HG03521 (cell line): Measurements from ENCODE around the gene HAUS7.

Experiments
- ATAC-seq: cut with Tn5 transposase; IDR thresholded peaks from one replicate; pipeline ENCODE4 v1.9.1; 2021; ENCODE audit warnings: mild to moderate bottlenecking, moderate library complexity; ENCODE audit not compliant: unreplicated experiment

The HAUS7 gene

DNA sequence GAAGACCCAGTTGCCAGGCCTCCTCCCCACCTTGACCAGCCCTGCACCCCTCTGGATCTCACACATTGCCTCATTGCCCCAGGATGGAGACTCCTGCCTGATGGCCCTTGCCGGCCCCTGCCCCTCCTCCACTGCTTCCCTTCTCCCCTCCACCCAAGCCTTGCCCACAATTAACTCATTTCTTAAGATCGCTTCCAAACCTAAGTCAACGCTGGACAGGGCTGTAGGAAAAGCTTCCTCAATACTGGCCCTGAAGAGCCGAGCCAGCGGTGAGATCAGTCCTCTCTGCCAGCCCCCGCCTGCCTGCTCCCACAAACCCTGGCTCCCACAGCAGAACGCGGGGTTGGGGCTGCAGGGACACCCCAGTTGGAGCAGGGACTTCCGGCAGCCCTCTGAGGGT lies 7.5 kb upstream of the HAUS7 start:
- ATAC-seq, result no peak

DNA sequence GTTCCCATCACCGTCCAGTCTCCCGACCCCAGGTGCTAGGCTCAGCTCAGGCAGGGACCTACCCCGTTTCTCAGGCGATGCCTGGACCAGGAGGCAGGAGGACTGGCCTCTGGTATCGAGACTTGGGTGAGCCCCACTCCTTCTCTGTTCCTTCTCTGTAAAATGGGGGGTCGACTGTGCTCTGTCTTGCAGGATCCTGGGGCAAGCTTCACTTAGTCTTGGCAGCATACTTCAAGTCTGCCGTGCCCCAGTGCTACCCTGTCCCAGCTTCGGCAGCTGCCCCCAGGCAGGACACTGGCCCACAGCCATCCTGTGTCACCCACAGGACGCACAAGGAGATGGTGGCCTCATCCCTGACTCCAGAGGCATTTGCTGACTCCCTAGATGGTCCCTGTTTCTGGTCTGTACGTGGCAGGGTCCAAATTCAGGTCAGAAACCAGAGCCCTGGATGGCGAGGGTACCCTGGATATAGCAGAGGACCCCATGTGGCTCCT lies 7.0 kb upstream of the HAUS7 start:
- no peak for ATAC-seq

DNA sequence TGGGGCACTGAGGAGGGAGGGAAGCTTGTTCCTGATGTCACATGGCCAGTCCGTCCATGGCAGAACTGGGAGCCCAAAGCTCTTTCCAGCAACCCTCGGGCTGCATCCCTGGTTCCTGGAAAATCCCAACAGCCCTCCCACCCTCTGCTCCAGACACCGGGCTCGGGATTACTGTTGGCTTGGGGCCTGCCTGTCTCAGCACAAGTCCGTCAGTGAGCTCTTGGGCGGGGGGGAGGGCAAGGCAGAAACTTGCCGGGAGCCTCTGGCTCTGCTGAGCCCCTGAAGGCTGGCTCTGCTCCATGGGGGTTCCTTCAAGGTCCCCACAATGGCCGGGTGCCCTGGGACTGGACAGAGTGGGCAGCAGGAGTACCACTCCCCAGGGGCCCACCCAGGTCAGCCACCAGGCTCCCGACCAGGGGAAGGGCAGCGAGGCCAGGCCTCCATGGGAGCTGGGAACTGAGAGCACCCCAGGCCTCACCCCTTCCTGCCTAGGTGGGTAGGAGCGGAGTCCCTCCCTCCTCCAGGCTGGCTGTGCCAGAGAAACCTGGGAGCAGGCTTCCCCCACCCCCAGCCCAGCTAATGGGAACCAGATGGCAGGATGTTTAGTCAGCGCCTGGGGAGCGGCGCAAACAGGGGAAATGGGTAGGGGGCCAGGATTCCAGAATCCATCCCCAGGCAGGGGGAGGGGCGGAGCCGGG lies 6.4 kb upstream of the HAUS7 start:
- ATAC-seq, result no peak

DNA sequence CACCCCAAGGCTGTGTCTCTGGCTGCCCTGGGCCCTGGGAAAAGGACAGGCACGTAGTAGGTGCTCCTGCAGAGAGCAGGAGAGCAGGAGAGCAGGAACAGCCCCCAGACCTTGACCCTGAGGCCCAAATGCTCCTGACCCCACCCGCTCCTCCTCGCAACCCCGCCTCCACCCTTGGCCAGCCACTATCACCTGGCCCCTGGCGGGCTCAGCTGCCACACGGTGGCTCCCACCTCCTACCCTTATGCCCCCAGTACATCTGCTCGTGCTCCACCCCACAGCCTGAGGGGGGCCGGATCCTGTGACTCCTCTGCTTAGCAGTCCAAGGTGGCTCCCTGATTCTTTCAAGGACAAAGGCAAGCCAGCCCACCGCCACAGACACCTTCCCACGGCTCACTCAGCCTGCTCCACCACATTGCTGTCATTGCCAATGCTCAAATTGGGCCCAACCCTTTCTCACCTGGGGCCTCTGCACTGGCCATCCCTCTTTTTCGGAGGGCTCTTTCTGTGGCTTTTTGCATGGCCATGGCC lies 5.4 kb upstream of the HAUS7 start:
- no peak for ATAC-seq

DNA sequence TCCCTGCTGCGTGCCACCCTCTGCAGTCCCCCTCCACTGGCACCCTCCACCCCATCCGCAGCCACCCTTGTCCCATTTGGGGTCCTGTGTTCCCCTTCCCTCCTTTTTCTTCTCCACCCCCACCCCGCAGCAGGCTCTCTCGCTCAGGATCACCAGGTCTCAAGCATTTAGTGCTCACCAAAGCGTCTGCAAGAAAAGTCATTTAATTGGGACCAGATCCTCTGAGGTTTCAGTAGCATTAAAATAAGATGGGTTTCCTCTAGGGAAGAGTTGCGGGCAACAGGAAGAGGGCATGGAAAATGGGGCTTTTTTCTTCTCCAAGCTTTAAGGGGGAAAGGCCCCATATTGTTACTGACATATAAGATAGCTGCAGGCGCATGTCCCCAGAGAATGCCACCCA lies 4.9 kb upstream of the HAUS7 start:
- ATAC-seq, result no peak

DNA sequence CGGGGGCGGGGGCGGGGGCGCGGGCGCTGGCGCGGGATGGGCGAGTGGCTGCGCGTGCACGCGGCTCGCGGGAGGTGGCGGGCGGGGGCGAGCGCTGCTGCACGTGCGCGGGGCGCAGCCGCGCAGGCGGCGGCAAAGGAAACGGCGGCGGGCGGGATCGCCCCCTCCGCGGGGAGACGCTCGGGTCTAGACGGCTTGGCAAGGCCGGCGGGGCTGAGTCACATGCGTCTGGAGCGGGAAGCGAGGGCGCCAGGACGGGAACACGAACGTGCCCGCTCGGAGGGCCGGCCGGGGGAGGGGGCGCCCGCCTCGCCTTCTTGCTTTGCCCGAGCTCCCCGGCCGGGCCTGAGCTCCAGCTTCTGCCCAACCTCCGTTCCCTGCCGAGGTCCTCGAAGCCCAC lies 4.3 kb upstream of the HAUS7 start:
- ATAC-seq, result no peak

DNA sequence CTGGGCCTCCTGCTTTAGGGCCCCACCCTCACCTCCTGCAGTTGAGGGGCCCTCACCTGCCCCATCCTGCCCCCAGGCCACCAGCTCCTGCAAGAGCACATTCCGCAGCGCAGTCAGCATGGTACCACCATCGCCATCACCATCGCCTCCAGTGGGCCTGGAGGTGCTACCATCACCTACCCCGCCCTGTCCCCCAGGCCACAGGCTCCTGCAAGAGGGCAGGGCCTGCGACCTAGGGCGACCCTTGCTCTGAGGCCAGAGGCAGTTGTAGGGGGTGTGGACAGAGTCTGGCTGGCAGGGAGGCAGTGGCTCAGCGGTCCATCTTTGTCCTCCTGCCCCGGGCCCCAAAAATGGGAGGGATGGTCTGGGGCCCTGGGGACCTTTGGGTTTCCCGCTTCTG lies 3.9 kb upstream of the HAUS7 start:
- no peak for ATAC-seq

DNA sequence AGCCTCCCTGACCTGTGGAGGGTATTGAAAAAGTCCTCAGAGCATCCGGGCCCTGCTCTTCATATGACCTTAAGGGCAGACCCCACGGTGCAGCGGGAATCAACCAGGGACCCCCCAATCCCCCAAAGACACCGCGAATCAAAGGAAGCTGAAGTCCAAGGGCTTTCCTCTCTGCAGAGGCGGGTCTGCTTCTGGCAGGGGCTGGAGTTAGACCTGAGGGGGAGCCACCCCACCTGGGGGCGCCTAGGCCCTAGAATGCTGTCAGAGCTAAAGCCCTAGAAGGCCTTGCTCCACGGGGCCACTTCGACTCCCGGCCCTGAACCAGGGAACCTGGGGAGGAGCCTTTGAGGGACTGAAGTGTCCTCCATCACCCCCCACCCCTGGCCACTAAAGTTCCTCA lies 2.8 kb upstream of the HAUS7 start:
- ATAC-seq, result no peak

DNA sequence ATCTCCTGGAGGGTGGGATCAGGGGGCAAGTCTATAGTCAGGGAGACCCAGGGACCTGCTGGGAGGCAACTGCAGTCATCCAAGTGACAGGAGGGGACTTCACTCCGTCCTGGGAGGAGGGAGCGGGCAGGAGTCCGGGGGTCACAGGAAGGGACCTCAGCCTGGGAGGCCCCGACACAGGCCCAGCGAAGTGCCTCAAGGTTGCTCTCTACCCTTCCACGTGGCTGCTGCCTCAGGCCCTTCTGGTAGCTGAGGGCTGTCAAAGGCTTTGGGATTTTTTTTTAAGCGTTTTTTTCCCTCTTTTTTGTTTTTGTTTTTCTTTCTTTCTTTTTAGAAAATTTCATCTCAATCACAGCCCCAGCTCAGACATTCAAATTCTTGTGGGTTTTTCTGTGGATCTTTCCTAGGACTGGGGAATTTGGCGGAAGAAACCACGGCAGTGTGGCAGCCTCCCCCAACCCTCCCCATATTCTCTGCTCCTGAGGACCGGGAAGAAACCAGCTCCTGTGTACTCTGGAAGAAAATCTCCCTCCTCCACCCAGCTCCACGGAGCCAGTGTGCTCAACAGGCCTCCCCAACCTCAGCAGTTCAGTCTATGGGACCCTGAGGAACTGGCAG lies 1.4 kb upstream of the HAUS7 start:
- ATAC-seq, result no peak

DNA sequence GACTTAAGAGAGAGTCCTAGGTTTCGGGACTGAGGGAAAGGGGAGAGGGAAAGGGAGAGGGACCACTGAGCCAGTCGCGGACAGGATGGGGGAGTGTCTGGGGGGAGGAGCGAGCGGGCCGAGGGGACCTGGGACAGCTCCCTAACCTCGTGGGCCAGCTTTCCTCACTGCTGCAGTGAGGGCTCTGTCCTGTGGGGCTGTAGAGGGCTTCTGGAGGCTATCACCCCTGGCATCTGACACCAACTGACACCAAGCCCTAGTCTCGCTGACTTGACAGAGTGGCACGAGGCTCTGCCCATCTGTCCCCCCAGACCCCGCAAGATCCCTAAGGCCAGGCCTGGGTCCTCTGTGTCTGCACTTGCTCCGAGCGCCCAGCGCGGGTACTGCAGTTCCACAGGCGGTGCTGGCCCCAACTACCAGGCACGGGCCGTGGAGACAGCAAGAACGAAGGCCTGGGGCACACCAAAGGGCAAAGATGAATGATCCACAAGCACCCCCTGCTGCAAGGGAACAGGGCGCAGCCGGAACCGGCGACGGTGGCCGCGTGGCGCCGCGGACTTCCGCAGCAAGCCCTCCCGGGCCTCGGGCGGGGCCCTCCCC lies 465 bp downstream of the HAUS7 start:
- peak; percentile 29 for ATAC-seq

DNA sequence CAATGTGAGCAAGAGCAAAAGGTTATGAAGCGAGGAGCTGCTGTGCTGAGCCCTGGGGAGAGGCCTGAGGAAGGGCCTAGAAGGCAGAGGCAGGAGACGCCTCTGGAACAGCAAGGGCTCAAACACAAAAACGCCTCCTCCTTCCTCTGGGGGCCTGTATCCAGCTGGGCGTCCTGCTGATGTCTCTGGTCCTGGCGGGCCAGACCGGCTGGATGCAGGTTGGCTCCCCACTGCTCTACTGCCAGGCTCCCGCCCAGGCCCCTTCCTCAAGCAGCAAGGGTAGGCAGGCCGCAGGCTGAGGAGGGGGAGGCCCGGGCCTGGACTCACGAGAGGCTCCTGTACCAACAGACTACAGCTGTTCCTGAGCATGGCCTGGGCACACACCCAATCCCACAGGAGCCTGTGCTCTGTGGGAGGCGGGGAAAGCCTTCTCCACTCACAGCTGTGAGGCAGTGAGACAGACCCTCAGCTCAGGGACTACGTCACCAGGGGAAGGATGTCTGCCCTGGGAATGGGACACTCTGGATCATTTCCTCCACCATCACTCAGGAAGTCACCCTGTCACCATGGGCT lies 2.3 kb downstream of the HAUS7 start:
- no peak for ATAC-seq

DNA sequence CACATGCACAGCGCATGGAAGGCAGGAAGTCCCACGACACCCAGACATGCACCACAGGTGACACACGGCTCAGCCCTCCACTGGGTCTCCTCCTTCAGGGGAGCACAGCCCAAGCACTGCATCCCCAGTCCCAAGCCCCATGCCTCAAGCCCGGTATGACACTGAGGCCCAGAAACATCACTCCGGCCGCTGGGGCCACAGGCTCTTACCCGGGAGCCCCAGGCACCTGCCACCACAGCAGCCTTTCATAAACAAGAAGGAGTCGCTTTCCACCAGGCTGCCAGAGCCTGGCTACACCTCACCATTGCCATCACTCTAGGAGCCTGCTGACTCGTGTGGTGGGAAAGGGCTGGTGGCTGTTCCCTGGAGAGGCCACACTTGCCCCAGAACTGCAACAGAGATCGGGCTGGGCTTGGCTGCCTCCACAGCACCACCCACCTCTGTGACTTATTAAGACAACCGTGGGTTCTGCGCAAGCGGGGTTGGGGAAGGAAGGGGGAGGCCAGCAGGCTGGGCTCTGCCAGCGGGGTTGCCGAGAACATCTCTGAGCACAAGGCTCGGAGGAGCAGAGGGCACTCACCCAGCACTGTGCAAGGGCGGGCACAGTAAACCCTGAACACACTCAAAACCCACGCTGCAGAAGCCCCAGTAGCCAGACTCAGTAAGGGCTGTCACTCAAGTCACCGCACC lies 4.5 kb downstream of the HAUS7 start:
- ATAC-seq, result no peak

DNA sequence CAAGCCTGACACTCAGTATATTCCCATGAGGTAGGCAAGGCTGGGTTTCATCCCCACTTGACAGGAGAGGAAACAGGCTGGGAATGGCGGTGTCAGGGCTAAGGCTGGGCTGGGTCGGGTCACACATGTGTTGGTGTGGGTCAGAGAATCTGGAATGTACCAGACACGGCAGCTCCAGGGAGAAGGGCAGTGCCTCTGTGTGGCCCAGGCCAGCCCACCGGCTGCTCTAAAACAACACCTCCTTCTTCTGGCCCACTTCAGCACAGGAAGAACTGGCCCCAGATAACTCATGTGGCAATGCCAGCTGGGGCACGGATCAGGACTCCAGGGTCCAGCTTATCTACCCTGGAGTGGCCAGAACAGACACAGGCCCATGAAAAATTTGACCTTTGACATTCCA lies 6.3 kb downstream of the HAUS7 start:
- ATAC-seq, result no peak

DNA sequence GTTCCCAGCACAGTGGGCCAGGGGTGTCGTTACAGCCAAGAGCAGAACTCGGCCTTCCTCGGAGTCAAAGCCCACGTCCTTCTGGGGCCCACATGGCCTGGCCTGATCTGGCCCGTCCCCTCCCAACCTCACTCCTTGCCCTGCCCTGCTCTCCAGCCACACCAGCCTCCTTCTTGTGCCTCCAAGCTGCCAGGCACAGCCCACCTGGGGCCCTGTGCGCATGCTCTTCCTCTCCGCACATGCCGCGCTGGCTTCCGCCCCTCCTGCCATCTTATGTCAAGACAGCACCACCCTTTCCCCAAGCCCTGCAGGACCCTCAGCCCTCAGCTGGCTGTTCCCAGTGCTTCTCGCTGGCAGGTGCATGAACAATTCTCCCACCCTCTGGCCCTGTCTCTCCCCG lies 6.8 kb downstream of the HAUS7 start:
- no peak for ATAC-seq

DNA sequence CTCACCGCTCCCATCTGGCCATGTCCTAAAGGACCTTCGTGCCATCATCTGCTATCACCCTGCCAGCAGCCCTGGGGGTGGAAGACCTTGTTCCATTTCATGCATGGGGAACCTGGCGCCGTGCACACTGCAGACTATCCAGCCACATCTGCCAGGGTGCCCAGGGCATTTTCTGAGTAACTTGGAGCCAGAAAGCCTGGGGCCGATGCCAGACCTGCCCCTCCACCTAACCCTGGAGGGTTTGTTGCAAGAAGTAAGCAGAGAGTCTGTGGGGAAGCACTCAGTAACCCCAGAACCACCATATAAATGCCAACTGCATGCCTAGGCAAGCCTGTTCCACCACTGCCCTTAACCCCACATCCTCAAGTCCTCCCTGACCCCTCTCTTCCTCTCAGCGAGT lies 7.3 kb downstream of the HAUS7 start:
- no peak for ATAC-seq

DNA sequence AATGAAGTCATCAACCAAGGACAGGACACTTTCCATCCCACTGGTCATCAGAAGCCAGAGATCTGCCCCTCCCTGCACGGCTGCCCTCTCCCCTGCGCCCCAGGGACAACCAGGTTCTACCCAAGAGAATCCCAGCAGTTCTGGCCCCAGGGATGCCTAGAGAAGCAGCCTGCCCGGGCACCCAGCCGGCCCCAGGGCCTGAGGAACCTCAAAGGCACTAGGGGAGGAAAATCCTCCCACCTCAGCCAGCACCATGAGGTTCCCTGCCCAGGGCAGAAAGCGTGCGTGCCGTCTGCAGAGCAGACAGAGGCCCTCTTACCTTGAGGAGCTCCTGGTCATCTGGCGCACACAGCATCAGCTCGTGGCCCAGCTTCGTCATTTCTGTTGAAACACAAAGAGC lies 8.1 kb downstream of the HAUS7 start:
- ATAC-seq, result no peak

DNA sequence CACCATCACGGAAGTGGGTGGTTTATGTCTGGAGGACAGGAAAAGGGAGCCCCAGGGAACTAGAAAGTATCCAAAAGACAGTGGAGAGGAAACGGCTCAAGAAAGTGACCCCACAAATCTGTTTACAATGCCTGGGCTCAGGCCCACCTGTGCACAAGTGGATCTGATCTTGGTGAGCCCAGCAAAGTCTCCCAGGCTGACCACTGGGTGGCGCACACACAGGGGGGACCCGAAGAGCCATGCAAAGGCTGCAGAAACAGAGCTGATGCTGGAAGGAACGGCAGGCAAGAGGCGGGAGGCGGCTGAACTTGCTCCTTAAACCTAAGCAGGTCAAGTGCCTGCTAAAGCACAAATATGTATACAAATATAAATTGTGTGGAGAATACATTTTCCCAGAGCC lies 9.6 kb downstream of the HAUS7 start:
- ATAC-seq, result no peak

DNA sequence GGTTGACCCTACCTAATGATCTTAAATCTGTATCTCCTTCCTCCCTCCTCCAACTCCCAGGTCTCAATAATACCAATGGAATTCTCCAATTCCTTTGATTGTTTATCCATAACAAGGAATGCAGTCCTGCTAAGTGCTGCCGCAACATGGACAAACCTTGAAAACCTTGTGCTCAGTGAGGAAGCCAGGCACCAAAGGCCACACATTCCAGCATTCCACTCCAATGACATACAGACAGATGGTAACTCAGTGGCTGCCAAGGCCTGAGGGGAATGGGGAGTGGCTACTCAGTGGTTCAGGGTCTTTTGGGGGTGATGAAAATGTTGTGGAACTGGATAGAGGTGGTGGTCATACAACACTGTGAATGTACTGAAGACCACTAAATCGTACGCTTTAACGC lies 10.4 kb downstream of the HAUS7 start:
- ATAC-seq, result no peak

DNA sequence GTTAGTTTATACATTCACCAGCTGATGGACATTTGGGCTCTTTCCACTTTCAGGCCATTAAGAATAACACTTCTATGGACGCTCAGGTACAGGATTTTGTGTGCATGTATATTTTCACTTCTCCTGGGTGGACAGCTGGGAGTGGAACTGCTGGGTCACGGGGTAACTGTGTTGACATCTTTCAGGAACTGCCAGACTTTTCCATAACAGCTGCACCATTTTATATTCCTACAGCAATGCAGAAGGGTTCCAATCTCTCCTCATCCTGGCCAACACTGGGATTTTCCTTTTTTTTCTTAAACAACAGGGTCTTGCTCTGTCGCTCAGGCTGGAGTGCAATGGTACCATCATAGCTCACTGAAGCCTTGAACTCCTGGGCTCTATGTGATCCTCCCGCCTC lies 11.9 kb downstream of the HAUS7 start:
- no peak for ATAC-seq

DNA sequence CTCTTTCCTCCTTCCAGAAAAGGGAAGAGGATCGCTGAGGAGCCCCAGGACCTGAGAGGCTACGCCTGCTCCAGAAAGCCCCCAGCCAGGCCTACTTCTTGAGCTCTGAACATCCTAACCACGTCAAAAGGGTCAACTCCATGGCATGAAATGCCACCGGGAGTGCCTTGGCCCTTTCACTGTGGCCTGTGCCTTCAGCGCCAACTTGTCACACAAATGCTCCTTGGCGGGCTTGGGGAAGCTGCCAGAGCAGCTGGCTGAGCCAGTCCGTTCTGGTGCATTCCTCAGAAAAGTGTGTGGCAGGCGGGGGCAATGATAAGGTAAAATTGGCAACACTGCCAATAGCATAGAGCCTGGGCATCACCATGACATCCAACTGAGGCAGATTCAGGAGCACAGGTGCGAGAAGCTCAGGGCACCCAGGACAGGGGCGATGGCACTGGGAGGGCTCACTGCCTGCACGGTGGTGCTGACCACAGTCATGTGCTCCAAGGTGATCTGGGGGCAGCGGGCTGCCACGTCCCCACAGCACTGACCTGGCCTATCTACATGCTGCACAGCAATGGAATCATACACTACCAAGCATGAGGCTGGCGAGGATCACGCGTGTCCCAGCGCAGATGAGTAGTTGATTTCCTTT lies 12.4 kb downstream of the HAUS7 start:
- ATAC-seq, result no peak
